IPS-18a (cell line): Measurements from ENCODE around the gene PLS3.
"Not testable (repeated sequence)": the region's sequence is repeated elsewhere in the genome, so short reads cannot be mapped to it uniquely, and the experiment has no call there.

Experiments
- H3K27ac ChIP-seq: one replicate; pipeline ENCODE4 v1.5.1; 2013; ENCODE audit warnings: low read length
- H3K27me3 ChIP-seq: one replicate; pipeline ENCODE4 v1.6.1; 2013; ENCODE audit warnings: mild to moderate bottlenecking, low read length; ENCODE audit not compliant: control insufficient read depth, insufficient read depth
- H3K36me3 ChIP-seq: one replicate; pipeline ENCODE4 v1.6.1; 2013; ENCODE audit warnings: low read depth, low read length; ENCODE audit not compliant: control insufficient read depth
- H3K4me1 ChIP-seq: one replicate; pipeline ENCODE4 v1.6.1; 2013; ENCODE audit warnings: low read depth, low read length; ENCODE audit not compliant: control insufficient read depth
- H3K4me3 ChIP-seq: one replicate; pipeline ENCODE4 v1.5.1; 2013; ENCODE audit warnings: low read length
- H3K9ac ChIP-seq: one replicate; pipeline ENCODE4 v1.6.1; 2013; ENCODE audit warnings: mild to moderate bottlenecking, low read length, moderate library complexity
- H3K9me3 ChIP-seq: one replicate; pipeline ENCODE4 v1.6.1; 2013; ENCODE audit warnings: low read depth, low read length; ENCODE audit not compliant: control insufficient read depth

Gene PLS3

GRCh38 chrX:115560978-115561604 is at the start of gene PLS3:
TSS of gene PLS3 (plus strand) at chrX:115561174. CDS start at chrX:115610251, 49,077 bp downstream.
- Histone ChIP-seq H3K9ac (peak within 1 kb of the TSS; percentile 89), H3K27ac (peak within 1 kb of the TSS; percentile 81), H3K36me3 (no peaks in the 10 kb centered on the region), H3K4me3 (peak within 1 kb of the TSS; percentile 99), H3K4me1 (peaks cover 20% of the 10 kb centered on the region), H3K27me3 (no peaks in the 10 kb centered on the region), H3K9me3 (no peaks in the 10 kb centered on the region)

GRCh38 chrX:115518113-115518512 is 42.9 kb upstream of the PLS3 start:
- Histone ChIP-seq H3K27me3 (no peaks in the 10 kb centered on the region), H3K27ac (no peak overlapping the region), H3K4me1 (no peaks in the 10 kb centered on the region), H3K9me3 (no peaks in the 10 kb centered on the region), H3K4me3 (no peak overlapping the region), H3K36me3 (no peaks in the 10 kb centered on the region), H3K9ac (no peak overlapping the region)

GRCh38 chrX:115521741-115522140 is 39.2 kb upstream of the PLS3 start:
- Histone ChIP-seq H3K4me1 (no peaks in the 10 kb centered on the region), H3K9ac (no peak overlapping the region), H3K27me3 (no peaks in the 10 kb centered on the region), H3K27ac (no peak overlapping the region), H3K36me3 (no peaks in the 10 kb centered on the region), H3K4me3 (no peak overlapping the region), H3K9me3 (no peaks in the 10 kb centered on the region)

GRCh38 chrX:115522952-115523351 is 38.0 kb upstream of the PLS3 start:
- no peaks in the 10 kb centered on the region for H3K4me1 ChIP-seq
- H3K9ac ChIP-seq: no peak overlapping the region
- H3K27ac ChIP-seq: no peak overlapping the region
- H3K27me3 ChIP-seq: no peaks in the 10 kb centered on the region
- no peaks in the 10 kb centered on the region for H3K9me3 ChIP-seq
- no peak overlapping the region for H3K4me3 ChIP-seq
- no peaks in the 10 kb centered on the region for H3K36me3 ChIP-seq

- Histone ChIP-seq H3K4me1 (peaks cover 4% of the 10 kb centered on the region), H3K27ac (no peak overlapping the region), H3K27me3 (no peaks in the 10 kb centered on the region), H3K9ac (no peak overlapping the region), H3K4me3 (no peak overlapping the region), H3K9me3 (no peaks in the 10 kb centered on the region), H3K36me3 (no peaks in the 10 kb centered on the region)
Observed at GRCh38 chrX:115525486-115525885, 35.5 kb upstream of the PLS3 start.

DNA sequence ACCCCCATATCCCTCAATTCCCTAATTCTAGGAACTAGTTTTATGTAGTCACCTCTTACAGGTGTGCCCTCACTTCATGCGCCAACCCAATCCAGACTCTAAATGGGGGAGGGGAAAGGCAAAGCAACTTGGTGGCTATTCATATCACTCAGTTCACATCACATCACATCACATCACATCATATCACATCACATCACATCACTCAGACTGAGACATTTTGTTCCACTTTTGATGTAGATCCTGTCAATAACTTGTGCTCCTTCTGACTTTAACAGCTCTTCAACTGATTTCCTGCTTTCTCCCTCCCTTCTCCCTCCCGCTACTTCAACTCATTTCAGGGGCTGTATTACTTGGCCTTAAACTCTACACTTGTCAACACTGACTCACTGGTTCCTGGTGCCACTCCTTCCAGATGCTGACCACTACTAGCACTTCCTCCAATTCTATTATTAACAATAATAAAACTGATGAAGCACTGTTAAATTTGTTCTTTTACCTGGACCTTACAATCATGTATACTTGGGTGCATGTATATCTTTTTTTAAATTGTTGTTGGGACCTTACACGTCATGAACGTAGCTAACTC is 29.1 kb upstream of the PLS3 start:
- Histone ChIP-seq H3K4me3 (no peak overlapping the region), H3K27ac (no peak overlapping the region), H3K4me1 (peaks cover 4% of the 10 kb centered on the region), H3K9me3 (no peaks in the 10 kb centered on the region), H3K9ac (no peak overlapping the region), H3K36me3 (no peaks in the 10 kb centered on the region), H3K27me3 (no peaks in the 10 kb centered on the region)

- Histone ChIP-seq H3K4me1 (peaks cover 4% of the 10 kb centered on the region), H3K27ac (no peak overlapping the region), H3K9me3 (no peaks in the 10 kb centered on the region), H3K36me3 (no peaks in the 10 kb centered on the region), H3K9ac (no peak overlapping the region), H3K4me3 (no peak overlapping the region), H3K27me3 (no peaks in the 10 kb centered on the region)
Observed at GRCh38 chrX:115533485-115533884, 27.5 kb upstream of the PLS3 start.

DNA sequence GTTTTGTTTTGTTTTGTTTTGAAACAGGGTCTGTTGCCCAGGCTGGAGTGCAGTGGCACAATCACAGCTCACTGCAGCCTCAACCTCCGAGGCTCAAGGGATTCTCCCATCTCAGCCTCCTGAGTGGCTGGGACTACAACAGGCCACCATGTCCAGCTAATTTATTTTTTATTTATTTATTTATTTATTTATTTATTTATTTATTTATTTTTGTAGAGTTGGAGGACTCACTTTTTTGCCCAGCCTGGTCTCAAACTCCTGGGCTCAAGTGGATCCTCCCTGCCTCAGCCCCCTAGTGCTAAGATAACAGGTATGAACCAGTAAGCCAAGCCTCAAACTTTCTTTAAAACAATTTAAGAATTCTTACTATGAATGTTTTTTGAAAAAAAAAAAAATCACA is 26.6 kb upstream of the PLS3 start:
- Histone ChIP-seq H3K27me3 (no peaks in the 10 kb centered on the region), H3K36me3 (no peaks in the 10 kb centered on the region), H3K9ac (no peak overlapping the region), H3K27ac (no peak overlapping the region), H3K9me3 (no peaks in the 10 kb centered on the region), H3K4me3 (no peak overlapping the region), H3K4me1 (no peaks in the 10 kb centered on the region)

DNA sequence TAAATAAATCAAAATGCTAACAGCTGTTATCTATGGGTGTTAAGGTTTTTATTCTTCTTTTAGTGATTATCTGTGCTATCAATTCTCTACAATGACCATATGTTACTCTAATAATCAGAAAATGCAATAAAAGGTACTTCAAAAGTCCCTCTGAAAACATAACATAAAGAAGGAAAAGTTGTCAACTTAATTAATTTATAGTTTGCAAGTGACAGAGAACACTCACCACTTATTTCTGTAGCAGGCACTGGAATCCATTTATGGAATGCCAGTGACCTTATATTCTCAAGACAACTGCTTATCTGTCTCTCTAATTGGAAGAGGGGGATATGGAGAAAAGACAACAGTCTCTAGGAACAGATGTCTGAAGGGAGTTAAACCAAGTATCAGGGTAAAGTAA is 25.6 kb upstream of the PLS3 start:
- Histone ChIP-seq H3K9ac (no peak overlapping the region), H3K4me1 (no peaks in the 10 kb centered on the region), H3K27ac (no peak overlapping the region), H3K36me3 (no peaks in the 10 kb centered on the region), H3K9me3 (no peaks in the 10 kb centered on the region), H3K4me3 (no peak overlapping the region), H3K27me3 (no peaks in the 10 kb centered on the region)

DNA sequence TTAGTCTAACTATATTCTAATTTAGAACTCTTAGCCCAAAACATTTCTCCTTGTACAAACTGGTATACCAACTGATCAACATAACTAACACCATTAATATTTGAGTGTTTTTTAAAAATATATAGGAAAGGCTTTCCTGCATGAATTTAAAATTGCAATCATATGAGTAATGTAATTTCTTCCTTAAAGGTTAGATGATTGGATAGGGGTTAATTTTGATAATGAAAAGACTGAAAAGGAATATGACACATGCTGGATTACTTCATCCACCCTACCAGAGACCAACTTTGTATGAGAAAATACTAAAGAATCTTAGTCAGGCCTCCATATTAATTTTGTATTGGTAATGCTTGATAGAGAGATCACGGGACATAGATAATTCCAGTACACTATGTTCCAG is 25.1 kb upstream of the PLS3 start:
- H3K9ac ChIP-seq: no peak overlapping the region
- no peaks in the 10 kb centered on the region for H3K9me3 ChIP-seq
- H3K27ac ChIP-seq: no peak overlapping the region

GRCh38 chrX:115539841-115540240 is 21.1 kb upstream of the PLS3 start:
- no peak overlapping the region for H3K4me3 ChIP-seq
- H3K27ac ChIP-seq: no peak overlapping the region
- H3K36me3 ChIP-seq: no peaks in the 10 kb centered on the region
- H3K4me1 ChIP-seq: no peaks in the 10 kb centered on the region
- H3K27me3 ChIP-seq: no peaks in the 10 kb centered on the region
- H3K9ac ChIP-seq: no peak overlapping the region
- no peaks in the 10 kb centered on the region for H3K9me3 ChIP-seq

More for the DNA sequence above, 25.1 kb upstream of the PLS3 start:
- H3K36me3 ChIP-seq: no peaks in the 10 kb centered on the region
- H3K4me3 ChIP-seq: no peak overlapping the region
- H3K27me3 ChIP-seq: no peaks in the 10 kb centered on the region
- H3K4me1 ChIP-seq: no peaks in the 10 kb centered on the region

DNA sequence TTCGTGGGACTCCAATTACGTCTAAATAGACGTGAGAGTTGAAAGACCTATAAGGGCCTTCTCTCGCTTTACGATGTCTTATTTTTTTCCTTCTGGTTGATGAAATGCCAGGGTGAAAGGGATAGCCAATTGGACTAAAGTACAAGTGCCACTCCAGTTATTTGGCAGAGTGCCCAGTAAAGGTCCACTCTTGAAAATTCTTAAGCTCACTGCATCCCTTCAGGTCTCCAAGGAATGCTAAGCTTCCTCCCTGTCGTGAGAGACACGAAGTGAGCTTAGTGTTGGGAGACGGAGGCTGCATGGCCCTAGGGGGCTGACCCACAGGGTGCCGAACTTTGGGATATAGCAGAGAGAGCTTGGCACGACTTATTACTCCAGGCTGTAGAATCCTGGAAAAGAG is 19.9 kb upstream of the PLS3 start:
- not testable (repeated sequence) for H3K9ac ChIP-seq, H3K27ac ChIP-seq, H3K4me1 ChIP-seq, H3K9me3 ChIP-seq, H3K4me3 ChIP-seq, H3K27me3 ChIP-seq, H3K36me3 ChIP-seq
